Neural cell (in vitro differentiated cells): ENCODE measurements around the gene LRP5.

Experiments used
- EP300 ChIP-seq: fragments of 450-650 bp; conservative IDR thresholded peaks from 2 replicates; pipeline ENCODE4 v1.6.1; 2014; ENCODE audit warnings: antibody characterized with exemption, mild to moderate bottlenecking, moderate library complexity; ENCODE audit not compliant: poor library complexity, severe bottlenecking
- RAD21 ChIP-seq: fragments of 450-650 bp; conservative IDR thresholded peaks from 2 replicates; pipeline ENCODE4 v1.6.1; 2014; ENCODE audit warnings: antibody characterized with exemption, mild to moderate bottlenecking, moderate library complexity
- TAF1 ChIP-seq: IDR thresholded peaks from 2 replicates; pipeline ENCODE4 v1.6.1; 2012; ENCODE audit warnings: low read depth
- TF ChIP-seq, protein P1 (sequence below): fragments of 450-650 bp; IDR thresholded peaks from 2 replicates; pipeline ENCODE4 v1.5.1; 2014; ENCODE audit warnings: antibody characterized with exemption, mild to moderate bottlenecking, moderate library complexity; ENCODE audit not compliant: poor library complexity, severe bottlenecking
- TF ChIP-seq, protein P2 (sequence below): IDR thresholded peaks from 2 replicates; pipeline ENCODE4 v1.6.1; 2012; ENCODE audit warnings: borderline replicate concordance

DNA sequence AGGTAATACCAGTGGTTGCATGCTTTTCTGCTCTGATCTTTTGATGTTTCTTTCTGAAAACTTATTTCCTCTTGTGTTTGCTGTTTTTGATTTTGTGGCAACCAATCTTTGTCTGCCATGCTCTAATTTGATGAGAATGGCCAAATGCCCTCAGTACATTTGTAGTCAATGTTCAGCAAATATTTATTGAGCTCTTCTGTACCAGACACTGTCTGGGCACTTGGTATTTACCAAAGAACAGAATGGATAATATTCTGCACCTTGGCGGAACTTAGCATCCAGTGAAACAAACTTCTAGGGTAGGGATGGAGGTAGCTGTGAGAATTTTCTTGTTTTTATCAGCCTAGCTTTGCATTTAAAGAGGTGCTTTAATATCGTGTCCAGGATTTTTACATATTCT, 167.8 kb downstream of the LRP5 start:
- TF ChIP-seq, protein P1, sequence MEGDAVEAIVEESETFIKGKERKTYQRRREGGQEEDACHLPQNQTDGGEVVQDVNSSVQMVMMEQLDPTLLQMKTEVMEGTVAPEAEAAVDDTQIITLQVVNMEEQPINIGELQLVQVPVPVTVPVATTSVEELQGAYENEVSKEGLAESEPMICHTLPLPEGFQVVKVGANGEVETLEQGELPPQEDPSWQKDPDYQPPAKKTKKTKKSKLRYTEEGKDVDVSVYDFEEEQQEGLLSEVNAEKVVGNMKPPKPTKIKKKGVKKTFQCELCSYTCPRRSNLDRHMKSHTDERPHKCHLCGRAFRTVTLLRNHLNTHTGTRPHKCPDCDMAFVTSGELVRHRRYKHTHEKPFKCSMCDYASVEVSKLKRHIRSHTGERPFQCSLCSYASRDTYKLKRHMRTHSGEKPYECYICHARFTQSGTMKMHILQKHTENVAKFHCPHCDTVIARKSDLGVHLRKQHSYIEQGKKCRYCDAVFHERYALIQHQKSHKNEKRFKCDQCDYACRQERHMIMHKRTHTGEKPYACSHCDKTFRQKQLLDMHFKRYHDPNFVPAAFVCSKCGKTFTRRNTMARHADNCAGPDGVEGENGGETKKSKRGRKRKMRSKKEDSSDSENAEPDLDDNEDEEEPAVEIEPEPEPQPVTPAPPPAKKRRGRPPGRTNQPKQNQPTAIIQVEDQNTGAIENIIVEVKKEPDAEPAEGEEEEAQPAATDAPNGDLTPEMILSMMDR = no peak
- no peak for TF ChIP-seq EP300
- no peak for TF ChIP-seq RAD21
- TF ChIP-seq, protein P2, sequence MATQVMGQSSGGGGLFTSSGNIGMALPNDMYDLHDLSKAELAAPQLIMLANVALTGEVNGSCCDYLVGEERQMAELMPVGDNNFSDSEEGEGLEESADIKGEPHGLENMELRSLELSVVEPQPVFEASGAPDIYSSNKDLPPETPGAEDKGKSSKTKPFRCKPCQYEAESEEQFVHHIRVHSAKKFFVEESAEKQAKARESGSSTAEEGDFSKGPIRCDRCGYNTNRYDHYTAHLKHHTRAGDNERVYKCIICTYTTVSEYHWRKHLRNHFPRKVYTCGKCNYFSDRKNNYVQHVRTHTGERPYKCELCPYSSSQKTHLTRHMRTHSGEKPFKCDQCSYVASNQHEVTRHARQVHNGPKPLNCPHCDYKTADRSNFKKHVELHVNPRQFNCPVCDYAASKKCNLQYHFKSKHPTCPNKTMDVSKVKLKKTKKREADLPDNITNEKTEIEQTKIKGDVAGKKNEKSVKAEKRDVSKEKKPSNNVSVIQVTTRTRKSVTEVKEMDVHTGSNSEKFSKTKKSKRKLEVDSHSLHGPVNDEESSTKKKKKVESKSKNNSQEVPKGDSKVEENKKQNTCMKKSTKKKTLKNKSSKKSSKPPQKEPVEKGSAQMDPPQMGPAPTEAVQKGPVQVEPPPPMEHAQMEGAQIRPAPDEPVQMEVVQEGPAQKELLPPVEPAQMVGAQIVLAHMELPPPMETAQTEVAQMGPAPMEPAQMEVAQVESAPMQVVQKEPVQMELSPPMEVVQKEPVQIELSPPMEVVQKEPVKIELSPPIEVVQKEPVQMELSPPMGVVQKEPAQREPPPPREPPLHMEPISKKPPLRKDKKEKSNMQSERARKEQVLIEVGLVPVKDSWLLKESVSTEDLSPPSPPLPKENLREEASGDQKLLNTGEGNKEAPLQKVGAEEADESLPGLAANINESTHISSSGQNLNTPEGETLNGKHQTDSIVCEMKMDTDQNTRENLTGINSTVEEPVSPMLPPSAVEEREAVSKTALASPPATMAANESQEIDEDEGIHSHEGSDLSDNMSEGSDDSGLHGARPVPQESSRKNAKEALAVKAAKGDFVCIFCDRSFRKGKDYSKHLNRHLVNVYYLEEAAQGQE = no peak
- TF ChIP-seq TAF1 = no peak
